Bone marrow (tissue), 2 donors: ENCODE data around the gene FAM13C.
"Not testable (repeated sequence)": the region's sequence is repeated elsewhere in the genome, so short reads cannot be mapped to it uniquely, and the experiment has no call there.

Experiments
- DNase-seq, 2 donors: peaks; one replicate each; lab custom pipeline; 2025; lab: John Stamatoyannopoulos, UW

FAM13C gene

DNA sequence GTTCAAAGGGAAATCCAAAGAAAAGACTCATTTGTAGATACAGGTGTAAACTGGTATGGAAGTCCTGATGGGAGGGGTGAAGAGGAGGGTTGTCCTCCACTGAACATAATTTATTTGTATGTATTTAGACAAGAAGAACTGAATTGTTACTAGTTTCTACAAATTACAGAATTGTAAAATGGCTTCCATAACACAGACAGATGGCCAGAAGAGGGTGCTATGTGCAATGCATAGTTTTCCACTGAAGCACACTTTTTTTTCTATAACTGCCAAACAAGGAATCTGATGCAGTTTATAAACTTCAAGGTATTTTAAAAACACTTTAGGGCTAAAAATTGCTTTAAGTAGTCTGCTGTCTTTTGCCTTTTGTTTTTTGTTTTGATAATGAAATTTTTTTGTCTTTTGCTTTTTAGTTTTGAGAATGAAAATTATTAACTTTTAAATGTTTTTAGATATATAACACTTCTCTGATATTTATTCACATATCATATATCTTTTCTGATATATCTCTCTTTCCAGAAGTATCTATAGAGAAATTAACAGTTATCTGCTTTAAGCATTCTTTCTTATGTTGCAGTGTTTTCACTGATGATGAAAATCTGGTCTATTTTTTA lies 127.4 kb downstream of the FAM13C start:
- DNase-seq, result no peak

DNA sequence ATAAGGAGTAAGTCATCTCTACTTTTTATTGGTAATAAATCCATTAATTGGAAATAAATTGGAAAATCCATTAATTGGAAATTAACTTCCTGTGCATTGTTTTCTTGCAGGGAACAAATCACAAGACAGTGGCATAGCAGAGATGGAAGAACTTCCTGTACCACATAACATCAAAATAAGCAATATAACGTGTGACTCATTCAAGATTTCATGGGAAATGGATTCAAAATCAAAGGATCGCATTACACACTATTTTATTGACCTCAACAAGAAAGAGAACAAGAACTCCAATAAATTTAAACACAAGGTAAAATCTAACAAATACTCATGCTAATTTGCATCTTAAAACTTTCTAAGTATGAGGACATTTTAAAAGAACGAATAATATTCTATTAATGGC lies 128.2 kb downstream of the FAM13C start:
- no peak for DNase-seq

- DNase-seq, result no peak
These were observed 132.9 kb downstream of the FAM13C start for GRCh38 chr10:59229441-59229840.

DNA sequence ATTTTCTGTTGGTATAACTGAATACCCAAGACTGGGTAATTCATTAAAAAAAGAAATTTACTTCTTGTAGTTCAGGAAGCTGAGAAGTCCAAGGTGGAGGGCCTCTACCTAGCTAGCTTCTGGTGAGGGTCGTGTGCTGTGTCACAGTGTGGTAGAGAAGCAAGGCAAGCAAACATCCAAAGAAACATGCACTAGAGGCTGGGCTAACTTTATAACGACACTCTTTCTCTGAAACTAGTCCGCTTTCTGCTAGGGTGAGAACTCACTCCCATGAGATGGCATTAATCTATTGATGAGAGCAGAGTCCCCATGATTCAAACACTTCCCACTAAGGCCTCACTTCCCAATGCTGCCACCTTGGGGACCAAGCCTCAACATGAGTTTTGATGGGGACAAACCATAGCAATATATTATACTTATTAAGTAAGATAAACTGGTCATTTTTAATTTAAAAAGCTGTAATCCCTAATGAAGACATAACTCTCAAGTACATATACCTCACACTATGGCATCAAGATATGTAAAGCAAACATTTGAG lies 135.1 kb downstream of the FAM13C start:
- no peak for DNase-seq

DNA sequence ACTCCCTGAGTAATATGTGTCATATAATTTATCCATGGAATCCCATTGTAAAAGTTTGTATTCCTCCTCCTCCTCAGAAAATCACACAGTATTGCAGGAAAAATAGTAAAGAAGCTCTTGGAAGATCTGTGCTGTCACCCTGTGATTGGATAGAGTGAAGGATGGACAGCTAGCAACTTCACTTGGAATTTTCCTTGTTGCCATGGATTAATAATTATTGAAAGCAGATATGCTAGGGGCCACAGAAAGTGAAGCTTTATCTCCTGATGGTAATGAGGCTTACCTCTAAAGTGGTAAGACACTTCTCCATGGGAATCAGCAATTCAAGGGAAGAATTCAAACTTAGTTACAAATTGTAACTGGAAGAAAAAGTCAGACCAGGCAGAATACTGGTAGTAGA lies 137.1 kb downstream of the FAM13C start:
- no peak for DNase-seq

- not testable (repeated sequence) for DNase-seq
These were observed 138.8 kb downstream of the FAM13C start for GRCh38 chr10:59223597-59223996.

GRCh38 chr10:59222788-59223187 lies 139.6 kb downstream of the FAM13C start:
- no peak for DNase-seq

GRCh38 chr10:59216178-59216869 lies 146.0 kb downstream of the FAM13C start:
- no peak for DNase-seq

DNA sequence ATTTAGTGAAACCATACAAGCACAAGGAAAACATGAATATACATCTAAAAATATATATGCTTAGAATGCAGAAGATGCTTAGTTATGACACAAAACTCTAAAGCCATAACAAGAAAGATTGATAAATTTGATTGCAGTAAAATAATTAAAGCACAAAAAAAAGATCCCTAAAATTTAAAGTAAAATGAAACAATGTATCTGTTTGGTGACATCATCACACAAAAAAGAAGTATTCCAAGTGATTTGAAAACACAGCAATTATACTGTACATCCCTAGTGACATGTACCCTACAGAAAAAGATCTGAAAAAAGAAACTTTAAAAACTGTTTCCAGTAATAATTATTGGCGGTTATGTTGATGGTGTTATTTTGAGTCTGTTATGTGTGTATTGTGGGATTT lies 148.2 kb downstream of the FAM13C start:
- no peak for DNase-seq

- DNase-seq, result no peak
These were observed 150.0 kb downstream of the FAM13C start for GRCh38 chr10:59212301-59212798.

- no peak for DNase-seq
These were observed 156.1 kb downstream of the FAM13C start for GRCh38 chr10:59206204-59206720.
